Activated B cell treated with CpG ODN at 0.5 μM for 24 hours (primary cell): ENCODE results near the gene HDDC3. TPM values are rescaled to one million over a fixed set of nuclear protein-coding genes. Genes with fewer than 3 reads are reported as not detected.
A peak's percentile ranks its signal among the peaks of the same experiment; 100 is the strongest.

Experiments used
- ATAC-seq: fragments of 200-7000 bp; cut with Tn5 transposase; one replicate; pipeline ENCODE4 v1.10.0; 2021; ENCODE audit warnings: low read depth, mild to moderate bottlenecking, moderate library complexity
- CTCF ChIA-PET: fragments of 350-600 bp; sonication (Branson Sonifier 250); formaldehyde crosslinking; loops from one replicate; lab custom pipeline; 2021; ENCODE audit warnings: antibody characterized with exemption; lab: Charles Lee
- POLR2A ChIA-PET: fragments of 350-600 bp; sonication (Branson Sonifier 250); formaldehyde crosslinking; loops from one replicate; lab custom pipeline; 2021; ENCODE audit warnings: antibody characterized with exemption; lab: Charles Lee
- DNase-seq: peaks from one replicate; pipeline ENCODE4 v3.0.0; 2022
- H3K27ac Mint-ChIP-seq: one replicate; pipeline ENCODE4 v1.8.0; 2020; ENCODE audit warnings: mixed read lengths
- H3K27me3 Mint-ChIP-seq: one replicate; pipeline ENCODE4 v1.8.0; 2021; ENCODE audit warnings: mixed read lengths
- H3K36me3 Mint-ChIP-seq: one replicate; pipeline ENCODE4 v1.8.0; 2021; ENCODE audit warnings: low read depth, mixed read lengths
- H3K4me1 Mint-ChIP-seq: one replicate; pipeline ENCODE4 v1.8.0; 2021; ENCODE audit warnings: mixed read lengths
- H3K4me3 Mint-ChIP-seq: one replicate; pipeline ENCODE4 v1.8.0; 2020; ENCODE audit warnings: mild to moderate bottlenecking, mixed read lengths
- H3K9me3 Mint-ChIP-seq: one replicate; pipeline ENCODE4 v1.8.0; 2020; ENCODE audit warnings: mixed read lengths
- intact Hi-C: fragments of 100-400 bp; cut with micrococcal nuclease; formaldehyde crosslinking; loops from one replicate; pipeline ENCODE4 v1.15.1; 2024
- total RNA-seq: library from RNA; stranded (reverse); gene quantifications from 2 replicates; pipeline ENCODE4 v1.2.3, GENCODE V29; 2022
- TF ChIP-seq, protein P1 (sequence below): fragments of 200-600 bp; IDR thresholded peaks from one replicate; pipeline ENCODE4 v1.8.0; 2022; ENCODE audit warnings: antibody characterized with exemption, mild to moderate bottlenecking

HDDC3 gene
- total RNA-seq, 1 donor from 2014 or later: 19.0 TPM

DNA sequence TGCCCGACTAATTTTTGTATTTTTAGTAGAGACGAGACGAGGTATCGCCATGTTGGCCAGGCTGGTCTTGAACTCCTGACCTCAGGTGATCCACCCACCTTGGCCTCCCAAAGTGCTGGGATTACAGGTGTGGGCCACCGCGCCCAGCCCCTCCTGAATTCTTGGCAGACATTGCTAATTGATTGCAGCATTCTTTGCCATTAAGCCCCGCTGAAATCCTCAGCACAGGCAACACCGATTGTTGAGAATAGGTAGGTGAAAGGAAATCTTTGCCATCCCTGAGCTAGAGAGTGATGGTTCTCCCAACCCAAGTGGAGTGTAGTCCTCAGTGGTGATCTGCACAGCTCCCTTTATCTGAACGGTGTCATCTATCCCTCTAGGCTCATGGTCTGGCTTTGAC lies 27.6 kb downstream of the HDDC3 start:
- TF ChIP-seq, protein P1, sequence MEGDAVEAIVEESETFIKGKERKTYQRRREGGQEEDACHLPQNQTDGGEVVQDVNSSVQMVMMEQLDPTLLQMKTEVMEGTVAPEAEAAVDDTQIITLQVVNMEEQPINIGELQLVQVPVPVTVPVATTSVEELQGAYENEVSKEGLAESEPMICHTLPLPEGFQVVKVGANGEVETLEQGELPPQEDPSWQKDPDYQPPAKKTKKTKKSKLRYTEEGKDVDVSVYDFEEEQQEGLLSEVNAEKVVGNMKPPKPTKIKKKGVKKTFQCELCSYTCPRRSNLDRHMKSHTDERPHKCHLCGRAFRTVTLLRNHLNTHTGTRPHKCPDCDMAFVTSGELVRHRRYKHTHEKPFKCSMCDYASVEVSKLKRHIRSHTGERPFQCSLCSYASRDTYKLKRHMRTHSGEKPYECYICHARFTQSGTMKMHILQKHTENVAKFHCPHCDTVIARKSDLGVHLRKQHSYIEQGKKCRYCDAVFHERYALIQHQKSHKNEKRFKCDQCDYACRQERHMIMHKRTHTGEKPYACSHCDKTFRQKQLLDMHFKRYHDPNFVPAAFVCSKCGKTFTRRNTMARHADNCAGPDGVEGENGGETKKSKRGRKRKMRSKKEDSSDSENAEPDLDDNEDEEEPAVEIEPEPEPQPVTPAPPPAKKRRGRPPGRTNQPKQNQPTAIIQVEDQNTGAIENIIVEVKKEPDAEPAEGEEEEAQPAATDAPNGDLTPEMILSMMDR: no peak
- Mint-ChIP-seq H3K27ac (no peak overlapping the region), H3K4me3 (no peak overlapping the region), H3K27me3 (no peaks in the 10 kb centered on the region), H3K4me1 (peaks cover 21% of the 10 kb centered on the region), H3K36me3 (peaks cover 47% of the 10 kb centered on the region), H3K9me3 (no peaks in the 10 kb centered on the region)
- ChIA-PET CTCF (interaction anchor here (1.5 to 12.5 kb wide), 2 partner anchors 28 to 257 kb away, joined by 4 to 193 read pairs; partner anchors contain the start of genes HDDC3 and UNC45A), POLR2A (interaction anchor here (2.3 to 12.7 kb wide), 2 partner anchors 28 to 671 kb away, joined by 6 to 213 read pairs; partner anchors contain the start of genes CIB1, GDPGP1, HDDC3 and UNC45A)
- intact Hi-C loops: loop anchor here (5.0 kb wide), 1 partner anchor 347 kb away; no protein-coding TSS in a partner anchor
- no peak for DNase-seq
- ATAC-seq: no peak

DNA sequence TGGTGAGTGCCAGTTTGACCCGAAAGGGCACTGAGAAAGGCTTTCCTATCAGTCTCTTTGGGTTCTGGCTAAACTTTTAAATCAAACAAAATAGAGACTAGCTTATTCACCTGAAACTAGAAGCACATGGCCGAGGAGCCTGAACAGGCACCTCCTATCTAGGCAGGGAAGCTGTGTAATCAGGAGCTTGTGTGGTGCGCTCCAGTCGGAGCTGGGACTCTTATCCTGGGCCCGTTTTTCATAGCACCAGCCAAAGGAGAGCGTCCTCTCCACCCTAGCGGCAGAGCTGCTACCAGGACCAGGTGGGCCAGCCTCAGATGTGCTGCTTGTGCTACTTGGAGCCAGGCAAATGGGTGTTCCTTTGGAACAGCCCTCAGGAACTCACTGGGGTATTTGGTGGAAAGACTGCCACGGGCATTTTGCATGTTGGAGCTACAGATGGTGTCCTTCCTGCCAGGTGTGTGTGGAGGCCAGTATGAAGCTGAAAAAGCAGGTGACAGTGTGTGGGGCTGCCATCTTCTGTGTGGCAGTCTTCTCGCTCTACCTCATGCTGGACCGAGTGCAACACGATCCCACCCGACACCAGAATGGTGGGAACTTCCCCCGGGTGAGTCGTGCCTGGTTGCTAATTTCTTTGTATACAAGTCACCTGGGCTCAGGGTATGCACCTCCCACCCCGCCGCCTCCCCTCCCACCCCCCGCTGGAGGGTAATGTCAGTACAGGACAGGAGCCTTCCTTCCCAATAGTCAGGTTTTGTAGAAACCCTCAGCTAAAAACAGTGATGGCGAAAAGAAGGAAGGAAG lies 28.4 kb downstream of the HDDC3 start:
- TF ChIP-seq, protein P1: no peak
- Mint-ChIP-seq H3K9me3 (no peaks in the 10 kb centered on the region), H3K4me3 (peak overlapping the region; percentile 82), H3K36me3 (peaks cover 38% of the 10 kb centered on the region), H3K27me3 (no peaks in the 10 kb centered on the region), H3K27ac (peak overlapping the region; percentile 68), H3K4me1 (peaks cover 21% of the 10 kb centered on the region)
- CTCF ChIA-PET: interaction anchor here (1.4 to 12.5 kb wide), 4 partner anchors 18 to 256 kb away, joined by 4 to 193 read pairs (median 7); partner anchors contain the start of genes HDDC3 and UNC45A
- POLR2A ChIA-PET: interaction anchor here (0.7 to 12.7 kb wide), 15 partner anchors 12 to 670 kb away, joined by 3 to 213 read pairs (median 4); partner anchors contain the start of genes BLM, CIB1, FES and FURIN
- DNase-seq (no peak), ATAC-seq (no peak)
- intact Hi-C loops: loop anchor here (1.0 to 5.0 kb wide), 2 partner anchors 11 to 347 kb away; no protein-coding TSS in a partner anchor

DNA sequence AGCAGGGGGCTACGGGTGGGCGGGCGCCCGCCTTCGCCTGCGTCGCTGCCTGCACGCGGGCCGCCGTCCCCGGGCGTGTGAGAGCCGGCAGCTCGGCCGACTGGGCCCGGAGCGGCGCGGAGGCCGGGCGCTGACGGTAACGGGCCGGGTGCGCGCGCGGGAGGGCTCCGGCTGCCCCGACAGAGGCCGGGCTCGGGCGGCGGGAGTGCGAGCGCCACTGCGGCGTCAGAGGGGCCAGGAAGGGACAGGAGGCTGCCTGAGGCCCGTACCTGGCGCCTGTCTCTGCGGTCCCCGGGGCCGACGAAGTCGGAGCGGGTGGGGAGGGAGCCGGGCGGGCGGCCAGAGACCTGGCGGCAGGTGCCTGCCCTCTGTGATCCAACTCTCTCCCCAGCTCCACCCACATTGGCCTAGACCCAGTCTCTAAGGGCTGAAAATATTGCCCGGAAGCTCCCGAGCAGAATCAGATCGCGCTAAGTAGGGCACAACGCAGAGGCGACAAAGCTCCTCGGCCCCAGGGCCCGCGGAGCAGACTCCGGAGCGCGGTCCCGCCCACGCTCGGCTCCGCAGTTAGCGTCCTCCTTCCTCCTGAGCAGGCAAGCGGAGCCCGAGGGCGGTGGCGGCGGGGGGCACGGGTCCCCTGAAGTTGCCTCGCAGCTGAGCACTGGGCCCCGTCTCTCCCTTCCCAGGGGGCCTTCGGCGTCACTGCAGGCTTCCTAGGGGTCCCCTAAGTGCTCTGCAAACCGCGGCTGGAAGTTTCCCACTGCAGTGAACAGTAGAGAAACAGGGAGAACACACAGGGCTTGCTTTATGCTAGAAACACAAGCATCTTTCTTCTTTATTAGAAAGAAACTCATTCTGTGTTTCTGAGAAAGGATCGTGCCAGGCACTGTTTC lies 29.3 kb downstream of the HDDC3 start, which contains the start of gene MAN2A2:
Gene MAN2A2, plus strand, starts transcription at position 463 of the 893 bp plus-strand sequence. CDS start 906 bp downstream, outside the sequence.
- no peaks in the 10 kb centered on the region for H3K9me3 Mint-ChIP-seq
- no peaks in the 10 kb centered on the region for H3K27me3 Mint-ChIP-seq
- ATAC-seq (peak; percentile 64), DNase-seq (peak; percentile 64)
- ChIA-PET POLR2A (interaction anchor here (0.5 to 12.7 kb wide), 21 partner anchors 11 to 669 kb away, joined by 3 to 213 read pairs (median 4); partner anchors contain the start of genes BLM, CIB1, FES and FURIN), CTCF (interaction anchor here (0.6 to 12.5 kb wide), 9 partner anchors 17 to 277 kb away, joined by 3 to 193 read pairs (median 4); partner anchors contain the start of genes HDDC3 and UNC45A)
- H3K36me3 Mint-ChIP-seq: peaks cover 34% of the 10 kb centered on the region
- TF ChIP-seq, protein P1: no peak
- H3K27ac Mint-ChIP-seq: peak within 1 kb of the TSS; percentile 86
- H3K4me1 Mint-ChIP-seq: peaks cover 26% of the 10 kb centered on the region
- peak within 1 kb of the TSS; percentile 87 for H3K4me3 Mint-ChIP-seq
- intact Hi-C loops: loop anchor here (1.0 to 5.0 kb wide), 3 partner anchors 12 to 346 kb away; no protein-coding TSS in a partner anchor

DNA sequence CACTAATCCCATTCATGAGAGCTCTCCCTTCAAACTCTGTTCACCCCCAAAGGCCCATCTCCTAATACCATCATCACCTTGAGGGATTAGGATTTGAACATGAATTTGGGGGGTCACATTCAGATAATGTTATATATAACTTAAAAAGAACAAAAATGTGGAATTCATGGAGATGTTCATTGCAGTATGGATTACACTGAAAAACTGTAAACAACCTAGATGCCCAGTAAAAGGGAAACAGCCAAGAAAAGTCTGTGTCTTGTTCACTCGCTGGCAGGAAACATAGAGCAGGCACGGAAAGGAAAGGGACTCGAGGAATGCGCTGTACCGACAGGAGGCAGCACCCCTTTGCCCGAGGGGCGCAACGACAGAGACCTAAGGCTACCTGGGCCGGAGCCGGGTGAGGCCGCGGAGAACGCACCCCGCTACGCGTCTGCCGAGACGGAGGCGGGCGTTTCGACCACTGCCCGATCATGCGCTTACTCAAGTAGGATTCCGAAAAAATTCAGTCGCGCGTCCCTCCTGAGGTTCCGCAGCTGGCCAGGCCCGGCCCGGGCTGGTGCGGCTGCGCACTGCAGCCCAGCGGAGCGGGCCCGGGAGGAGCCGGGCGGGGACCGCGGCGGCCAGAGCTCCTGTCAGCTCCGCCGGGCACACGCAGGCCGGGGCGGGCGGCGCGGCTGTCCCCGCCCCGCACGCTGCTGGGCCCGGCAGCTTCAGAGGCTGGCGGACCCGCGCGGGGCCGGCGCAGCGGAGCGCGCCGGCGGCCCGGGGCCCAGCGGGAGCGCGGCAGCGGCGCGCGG lies 30.1 kb downstream of the HDDC3 start:
- H3K27ac Mint-ChIP-seq: peak overlapping the region; percentile 86
- DNase-seq: peak; percentile 75
- peak overlapping the region; percentile 87 for H3K4me3 Mint-ChIP-seq
- H3K36me3 Mint-ChIP-seq: peaks cover 26% of the 10 kb centered on the region
- H3K27me3 Mint-ChIP-seq: no peaks in the 10 kb centered on the region
- ChIA-PET POLR2A (interaction anchor here (1.0 to 12.7 kb wide), 11 partner anchors 12 to 668 kb away, joined by 3 to 213 read pairs (median 5); partner anchors contain the start of genes BLM, CIB1, FURIN and GDPGP1), CTCF (interaction anchor here (0.6 to 12.5 kb wide), 8 partner anchors 16 to 276 kb away, joined by 3 to 193 read pairs (median 4); partner anchors contain the start of genes HDDC3 and UNC45A)
- intact Hi-C loops: loop anchor here (1.0 to 5.0 kb wide), 2 partner anchors 32 to 345 kb away; no protein-coding TSS in a partner anchor
- no peaks in the 10 kb centered on the region for H3K9me3 Mint-ChIP-seq
- ATAC-seq: peak; percentile 71
- TF ChIP-seq, protein P1: no peak
- peaks cover 34% of the 10 kb centered on the region for H3K4me1 Mint-ChIP-seq
